ENCODE data around the gene TGFB1.
"Not testable (repeated sequence)": the region's sequence is repeated elsewhere in the genome, so short reads cannot be mapped to it uniquely, and the experiment has no call there.

TGFB1 gene

DNA sequence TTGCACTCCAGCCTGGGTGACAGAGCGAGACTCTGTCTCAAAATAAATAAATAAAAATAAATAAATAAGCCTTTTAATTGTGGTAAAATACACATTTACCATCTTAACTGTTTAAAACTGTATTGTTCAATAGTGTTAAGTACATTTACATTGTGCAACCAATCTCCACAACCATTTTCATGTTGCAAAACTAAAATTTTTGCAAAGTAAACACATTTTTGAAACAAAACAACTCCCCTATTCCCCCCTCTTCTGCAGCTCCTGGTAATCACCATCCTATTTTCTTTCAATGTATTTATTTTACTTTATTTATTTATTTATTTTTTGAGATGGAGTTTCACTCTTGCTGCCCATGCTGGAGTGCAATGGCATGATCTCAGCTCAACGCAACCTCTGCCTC, 16.0 kb upstream of the TGFB1 start:
- DNase-seq (ENCODE audit: low read depth in 2 of 2) = no peak

GRCh38 chr19:41367848-41368301, 14.2 kb upstream of the TGFB1 start:
- peak; percentile 84 to 85 for DNase-seq (ENCODE audit: low read depth in 2 of 2)

GRCh38 chr19:41366089-41366488, 12.4 kb upstream of the TGFB1 start:
- no peak for DNase-seq (ENCODE audit: low read depth in 2 of 2)

GRCh38 chr19:41364524-41365391, 11.0 kb upstream of the TGFB1 start:
- no peak for DNase-seq (ENCODE audit: low read depth in 2 of 2)

GRCh38 chr19:41363753-41364523, 10.2 kb upstream of the TGFB1 start, which contains the start of gene B9D2:
Gene B9D2 (minus strand): TSS chr19:41364149. CDS start chr19:41363519, 630 bp downstream.
- peak; percentile 97 for DNase-seq (ENCODE audit: low read depth in 2 of 2)

GRCh38 chr19:41363371-41363752, 9.6 kb upstream of the TGFB1 start:
- no peak for DNase-seq (ENCODE audit: low read depth in 2 of 2)

GRCh38 chr19:41362143-41362847, 8.6 kb upstream of the TGFB1 start:
- no peak for DNase-seq (ENCODE audit: low read depth in 2 of 2)

DNA sequence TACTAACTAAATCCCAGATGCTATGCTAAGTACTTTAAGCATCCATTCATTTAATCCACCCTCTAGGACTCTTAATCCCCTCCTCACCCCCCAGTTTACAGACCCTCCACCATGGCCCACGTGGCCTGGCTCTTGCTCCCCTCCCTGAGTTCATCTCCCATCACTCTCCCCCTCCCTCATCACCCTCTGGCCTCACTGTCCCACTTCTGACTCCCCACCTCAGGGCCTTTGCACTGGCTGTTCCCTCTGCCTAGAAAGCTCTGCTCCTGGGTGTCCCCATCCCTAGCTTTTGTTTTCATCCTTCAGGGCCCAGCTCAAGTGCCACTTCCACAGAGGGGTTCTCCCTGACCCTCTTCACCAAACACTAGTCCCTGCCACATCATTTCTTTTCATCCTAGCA, 6.0 kb upstream of the TGFB1 start:
- DNase-seq (ENCODE audit: low read depth in 2 of 2) = no peak

- DNase-seq (ENCODE audit: low read depth in 2 of 2) = no peak
These were observed 4.0 kb upstream of the TGFB1 start for GRCh38 chr19:41357746-41358145.

DNA sequence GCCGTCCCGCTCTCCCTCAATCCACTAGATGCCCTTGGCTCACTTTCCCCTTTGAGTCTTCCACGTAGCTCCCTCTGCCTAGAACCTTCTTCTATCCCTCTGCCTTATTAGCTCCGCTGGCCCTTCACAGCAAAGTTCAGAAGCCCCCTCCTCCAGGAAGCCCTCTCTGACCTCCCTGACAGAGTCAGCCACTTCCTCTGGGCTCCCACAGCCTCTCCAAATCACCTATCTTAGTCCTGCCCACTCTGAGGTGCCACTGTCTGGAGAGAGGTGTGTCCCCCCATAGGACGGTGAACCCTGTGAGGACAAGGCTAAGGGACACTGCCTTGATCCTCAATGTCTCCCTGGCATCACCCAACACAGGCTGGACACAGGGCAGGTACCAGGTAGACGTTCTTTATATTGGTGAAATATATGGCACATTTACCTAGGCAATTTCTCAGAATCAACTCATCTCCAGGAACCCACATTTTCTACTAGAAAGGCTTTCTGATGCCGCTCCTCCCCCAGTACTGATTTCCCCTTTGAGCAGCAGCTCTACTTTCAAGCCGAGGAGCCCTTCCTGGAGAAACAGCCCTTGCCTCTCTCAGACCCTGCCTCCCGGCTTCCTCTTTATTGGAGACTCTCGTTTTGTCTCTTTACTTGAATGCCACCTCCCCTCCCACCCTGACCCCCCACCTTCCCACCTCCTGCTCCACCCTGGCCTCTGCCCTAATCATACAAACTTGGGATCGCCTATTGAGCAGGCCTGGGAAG, 3.4 kb upstream of the TGFB1 start:
- DNase-seq (ENCODE audit: low read depth in 2 of 2) = no peak

GRCh38 chr19:41355802-41356201, 2.1 kb upstream of the TGFB1 start:
- no peak for DNase-seq (ENCODE audit: low read depth in 2 of 2)

DNA sequence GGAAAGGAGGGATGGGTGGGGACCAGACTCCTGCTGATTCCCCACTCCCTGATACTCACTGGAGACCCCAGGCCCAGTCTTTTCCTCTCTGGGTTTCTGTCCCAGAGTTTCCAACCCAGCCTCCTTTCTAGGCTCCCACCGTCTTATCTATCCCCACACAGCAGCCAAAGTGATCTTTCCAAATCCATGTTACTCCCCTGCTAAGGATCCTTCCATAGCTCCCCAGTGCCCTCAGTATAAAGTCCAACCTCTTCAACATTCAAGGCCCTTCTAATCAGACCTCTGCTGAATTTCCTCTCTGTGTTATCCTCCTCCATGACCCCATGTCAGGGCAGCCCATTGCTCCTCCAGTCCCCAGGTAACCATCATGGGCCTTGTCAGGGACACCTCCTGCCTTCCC, 1.3 kb upstream of the TGFB1 start:
- no peak for DNase-seq (ENCODE audit: low read depth in 2 of 2)

GRCh38 chr19:41354343-41354953, 726 bp upstream of the TGFB1 start:
- no peak for DNase-seq (ENCODE audit: low read depth in 2 of 2)

- DNase-seq (ENCODE audit: low read depth in 2 of 2) = no peak
These were observed 885 bp downstream of the TGFB1 start for GRCh38 chr19:41352609-41353465.

DNA sequence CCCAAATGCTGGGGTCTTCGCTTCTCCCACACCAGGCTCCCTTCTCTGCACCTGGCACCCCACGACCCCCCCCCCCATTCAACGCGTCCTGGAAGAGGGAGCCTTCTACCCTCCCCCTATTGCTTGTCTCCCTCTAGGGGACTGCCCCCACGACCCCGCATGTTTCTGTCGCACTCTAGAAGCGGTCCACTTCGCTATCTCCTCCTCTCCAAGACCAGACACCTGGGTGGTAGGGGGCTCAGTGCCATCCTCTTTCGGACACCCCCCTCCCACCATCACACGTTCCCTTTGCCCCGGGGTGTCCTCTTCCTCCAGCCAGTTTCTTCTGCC, 1.5 kb downstream of the TGFB1 start:
- DNase-seq (ENCODE audit: low read depth in 2 of 2) = no peak

DNA sequence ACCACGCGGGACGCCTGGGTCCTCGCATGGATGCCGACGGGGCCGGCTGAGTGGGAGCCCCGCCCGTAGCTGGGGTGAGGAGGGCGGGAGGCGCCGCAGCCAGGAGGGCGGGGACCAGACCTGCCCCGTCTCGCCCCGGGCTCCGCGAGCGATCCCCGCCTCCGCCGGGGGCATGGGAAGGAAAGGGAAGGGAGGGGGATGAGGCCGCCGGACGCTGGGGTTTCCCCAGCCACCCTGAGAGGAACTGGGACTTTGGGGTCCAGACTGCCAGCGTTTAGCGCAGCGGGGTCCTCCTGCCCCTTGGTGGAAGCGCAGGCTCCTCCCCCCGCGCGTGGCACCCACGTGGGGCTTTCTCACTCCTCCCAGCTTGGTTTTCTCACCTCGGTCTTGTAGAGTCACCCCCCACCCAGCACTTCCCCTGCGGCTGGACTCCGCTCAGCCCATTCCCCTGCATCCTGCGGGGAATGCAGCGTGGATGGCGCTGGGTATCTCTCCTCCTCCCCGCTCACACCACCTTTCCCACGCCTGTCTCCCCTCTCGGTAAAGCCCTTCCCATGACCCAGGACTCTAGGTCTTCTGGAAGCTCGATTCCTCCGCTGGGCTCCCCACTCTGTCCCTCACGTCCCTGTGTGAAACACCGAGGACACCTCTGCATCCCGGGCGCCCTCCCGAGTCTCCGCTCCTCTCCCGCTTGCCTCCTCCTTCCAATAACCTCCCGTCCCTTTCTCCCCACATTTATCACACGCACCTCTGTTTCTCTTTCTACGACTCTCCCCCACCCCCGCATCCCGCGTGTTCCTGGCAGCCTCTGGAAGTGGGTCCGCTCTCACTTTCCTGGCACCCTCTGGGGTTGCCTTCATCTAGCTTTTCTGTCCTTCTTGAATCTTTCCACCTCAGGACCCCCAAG, 2.1 kb downstream of the TGFB1 start:
- no peak for DNase-seq (ENCODE audit: low read depth in 2 of 2)

DNA sequence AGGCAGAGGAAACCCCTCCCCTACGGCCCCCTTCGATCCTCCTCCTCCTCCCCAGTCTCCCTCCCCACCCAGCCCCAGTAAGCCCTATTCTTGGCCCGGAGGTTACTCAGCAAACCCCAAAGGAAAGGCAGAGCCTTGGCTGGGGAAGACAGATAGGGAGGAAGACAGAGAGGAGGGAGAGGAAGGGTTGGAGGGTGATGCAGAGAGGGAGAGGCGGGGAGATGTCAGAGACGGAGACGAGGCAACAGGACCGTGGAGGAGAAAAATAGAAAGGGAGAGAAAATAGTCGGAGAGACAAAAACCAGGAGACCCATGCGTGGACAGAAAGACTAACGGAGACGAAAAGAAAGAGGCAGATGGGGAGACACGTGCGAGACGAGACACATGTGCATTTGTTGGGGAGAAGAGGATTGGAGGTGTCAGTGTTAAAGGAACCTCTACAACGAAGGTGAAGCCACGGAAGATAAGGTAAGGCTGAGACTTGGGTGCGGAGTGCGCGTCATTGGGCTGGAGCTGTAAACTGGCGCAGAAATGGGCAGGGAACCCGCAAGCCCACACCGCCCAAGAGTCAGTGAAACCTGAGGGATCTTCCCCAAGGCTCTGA, 2.9 kb downstream of the TGFB1 start:
- DNase-seq (ENCODE audit: low read depth in 2 of 2) = no peak

GRCh38 chr19:41346916-41347315, 6.8 kb downstream of the TGFB1 start:
- not testable (repeated sequence) for DNase-seq (ENCODE audit: low read depth in 2 of 2)

GRCh38 chr19:41344162-41344561, 9.6 kb downstream of the TGFB1 start:
- no peak for DNase-seq (ENCODE audit: low read depth in 2 of 2)
